HEK293 (cell line): ENCODE measurements around the gene PFKL.

ENCODE experiments used
- CTCF ChIA-PET: fragments of 350-600 bp; formaldehyde crosslinking; extraction: SDS; loops from one replicate; lab custom pipeline; 2021; ENCODE audit warnings: antibody characterized with exemption; lab: Yijun Ruan, JAX
- POLR2A ChIA-PET: fragments of 300-600 bp; formaldehyde crosslinking; extraction: SDS; loops from one replicate; lab custom pipeline; 2020; ENCODE audit warnings: antibody characterized with exemption, inconsistent platforms; lab: Yijun Ruan, JAX
- H3K27ac ChIP-seq: fragments of 200-500 bp; sonication (Bioruptor generic); 2 replicates; pipeline ENCODE4 v1.5.1; 2014; ENCODE audit warnings: low read depth, low read length, control low read depth, inconsistent platforms; ENCODE audit errors: extremely low read depth
- H3K36me3 ChIP-seq, 2 experiments: fragments of 200-500 bp in 1 of 2; sonication (Bioruptor generic) in 1 of 2; 1 replicate in 1 of 2; 2 replicates in 1 of 2; pipeline ENCODE4 v1.5.1; 2014 to 2017; ENCODE audit warnings: inconsistent platforms in 2 of 2, low read length in 2 of 2; ENCODE audit not compliant: control insufficient read depth in 2 of 2, insufficient read depth in 1 of 2
- H3K4me1 ChIP-seq: fragments of 200-500 bp; sonication (Bioruptor generic); 2 replicates; pipeline ENCODE4 v1.5.1; 2014; ENCODE audit warnings: mild to moderate bottlenecking, low read length, inconsistent platforms; ENCODE audit not compliant: control insufficient read depth, insufficient read depth
- H3K4me3 ChIP-seq: 2 replicates; pipeline ENCODE4 v1.5.1; 2011; ENCODE audit warnings: low read depth, mild to moderate bottlenecking, control low read depth, low read length, moderate library complexity
- H3K9me3 ChIP-seq: fragments of 200-500 bp; sonication (Bioruptor generic); 2 replicates; pipeline ENCODE4 v1.5.1; 2014; ENCODE audit warnings: low read depth, low read length, inconsistent platforms; ENCODE audit not compliant: control insufficient read depth, insufficient read depth
- CTCF ChIP-seq: fragments of 450-650 bp; formaldehyde crosslinking; IDR thresholded peaks from 2 replicates; pipeline ENCODE4 v1.5.1; 2016; ENCODE audit warnings: missing biosample characterization, missing genetic modification characterization
- ELK4 ChIP-seq: IDR thresholded peaks from 2 replicates; pipeline ENCODE4 v1.6.1; 2011; ENCODE audit warnings: mild to moderate bottlenecking, low read depth, low read length, borderline replicate concordance
- KLF1 ChIP-seq: fragments of 450-650 bp; formaldehyde crosslinking; IDR thresholded peaks from 2 replicates; pipeline ENCODE4 v1.5.1; 2016; ENCODE audit warnings: missing biosample characterization, missing genetic modification characterization
- KLF10 ChIP-seq: fragments of 450-650 bp; IDR thresholded peaks from 2 replicates; pipeline ENCODE4 v1.5.1; 2018; ENCODE audit warnings: missing biosample characterization, mild to moderate bottlenecking, missing genetic modification characterization
- MYNN ChIP-seq: fragments of 450-650 bp; formaldehyde crosslinking; IDR thresholded peaks from 2 replicates; pipeline ENCODE4 v1.5.1; 2016; ENCODE audit warnings: missing biosample characterization, missing genetic modification characterization, borderline replicate concordance
- OSR2 ChIP-seq: fragments of 450-650 bp; formaldehyde crosslinking; IDR thresholded peaks from 2 replicates; pipeline ENCODE4 v1.5.1; 2016; ENCODE audit warnings: missing biosample characterization, missing genetic modification characterization
- OVOL3 ChIP-seq: fragments of 450-650 bp; formaldehyde crosslinking; IDR thresholded peaks from 2 replicates; pipeline ENCODE4 v1.5.1; 2016; ENCODE audit warnings: missing biosample characterization, missing genetic modification characterization
- SCRT2 ChIP-seq: fragments of 450-650 bp; formaldehyde crosslinking; IDR thresholded peaks from 2 replicates; pipeline ENCODE4 v1.5.1; 2016; ENCODE audit warnings: missing biosample characterization, missing genetic modification characterization
- SP3 ChIP-seq: fragments of 450-650 bp; formaldehyde crosslinking; IDR thresholded peaks from 2 replicates; pipeline ENCODE4 v1.5.1; 2016; ENCODE audit warnings: missing biosample characterization, missing genetic modification characterization
- YY1 ChIP-seq: fragments of 450-650 bp; formaldehyde crosslinking; IDR thresholded peaks from 2 replicates; pipeline ENCODE4 v1.5.1; 2018; ENCODE audit warnings: missing biosample characterization, missing genetic modification characterization
- ZIC2 ChIP-seq: fragments of 450-650 bp; formaldehyde crosslinking; IDR thresholded peaks from 2 replicates; pipeline ENCODE4 v1.5.1; 2016; ENCODE audit warnings: missing biosample characterization, missing genetic modification characterization
- ZNF138 ChIP-seq: fragments of 450-650 bp; formaldehyde crosslinking; IDR thresholded peaks from 2 replicates; pipeline ENCODE4 v1.5.1; 2016; ENCODE audit warnings: missing biosample characterization, missing genetic modification characterization, borderline replicate concordance
- ZNF140 ChIP-seq: fragments of 450-650 bp; formaldehyde crosslinking; IDR thresholded peaks from 2 replicates; pipeline ENCODE4 v1.5.1; 2016; ENCODE audit warnings: missing biosample characterization, missing genetic modification characterization
- ZNF202 ChIP-seq: fragments of 450-650 bp; formaldehyde crosslinking; IDR thresholded peaks from 2 replicates; pipeline ENCODE4 v1.5.1; 2016; ENCODE audit warnings: missing biosample characterization, missing genetic modification characterization, borderline replicate concordance
- ZNF354C ChIP-seq: fragments of 450-650 bp; formaldehyde crosslinking; IDR thresholded peaks from 2 replicates; pipeline ENCODE4 v1.5.1; 2016; ENCODE audit warnings: missing biosample characterization, missing genetic modification characterization, low read depth, borderline replicate concordance
- ZNF433 ChIP-seq: fragments of 450-650 bp; formaldehyde crosslinking; IDR thresholded peaks from 2 replicates; pipeline ENCODE4 v1.5.1; 2016; ENCODE audit warnings: missing biosample characterization, missing genetic modification characterization, low read depth
- ZNF449 ChIP-seq: fragments of 450-650 bp; formaldehyde crosslinking; IDR thresholded peaks from 2 replicates; pipeline ENCODE4 v1.5.1; 2017; ENCODE audit warnings: missing biosample characterization, mild to moderate bottlenecking, missing genetic modification characterization, moderate library complexity
- ZNF561 ChIP-seq: fragments of 450-650 bp; IDR thresholded peaks from 2 replicates; pipeline ENCODE4 v1.5.1; 2018; ENCODE audit warnings: missing biosample characterization, missing genetic modification characterization, borderline replicate concordance
- ZNF843 ChIP-seq: fragments of 450-650 bp; formaldehyde crosslinking; IDR thresholded peaks from 2 replicates; pipeline ENCODE4 v1.5.1; 2016; ENCODE audit warnings: missing biosample characterization, missing genetic modification characterization
- TF ChIP-seq, protein P1 (sequence below): fragments of 450-650 bp; formaldehyde crosslinking; IDR thresholded peaks from 2 replicates; pipeline ENCODE4 v1.5.1; 2016; ENCODE audit warnings: missing biosample characterization, missing genetic modification characterization
- TF ChIP-seq, protein P2 (sequence below): fragments of 450-650 bp; formaldehyde crosslinking; IDR thresholded peaks from 2 replicates; pipeline ENCODE4 v1.5.1; 2017; ENCODE audit warnings: missing biosample characterization, missing genetic modification characterization

Gene PFKL

GRCh38 chr21:44335266-44336059 lies 35.6 kb downstream of the PFKL start (continued):
- TF ChIP-seq ZNF354C (tag by site-specific recombination): no peak
- TF ChIP-seq OSR2 (tag by site-specific recombination): no peak
- no peak for TF ChIP-seq ZNF138 (tag by site-specific recombination)

GRCh38 chr21:44337449-44337848 lies 37.6 kb downstream of the PFKL start:
- peaks cover 9% of the 10 kb centered on the region for H3K4me1 ChIP-seq
- CTCF ChIA-PET: interaction anchor here (0.7 to 1.7 kb wide), 4 partner anchors 8 to 39 kb away, joined by 3 to 11 read pairs (median 6); no protein-coding TSS in a partner anchor
- no peak for TF ChIP-seq YY1
- no peak for TF ChIP-seq SP3 (tag by site-specific recombination)
- TF ChIP-seq MYNN (tag by site-specific recombination): no peak
- no peak for TF ChIP-seq ZNF202
- TF ChIP-seq ZNF843: no peak
- TF ChIP-seq ZNF561 (tag by site-specific recombination): no peak
- no peak for TF ChIP-seq ZNF433 (tag by site-specific recombination)
- no peak for TF ChIP-seq ZNF140 (tag by site-specific recombination)
- TF ChIP-seq SCRT2 (tag by site-specific recombination): no peak
- no peak for TF ChIP-seq ZNF449
- TF ChIP-seq, all 188 proteins: peak for 0
- Histone ChIP-seq H3K27ac (no peak overlapping the region), H3K4me3 (no peak overlapping the region), H3K9me3 (no peaks in the 10 kb centered on the region), H3K36me3 (peaks cover 0 to 4% of the 10 kb centered on the region in 2 experiments; a peak in 1 of 3 replicates)
- POLR2A ChIA-PET: interaction anchor here (1.5 to 1.7 kb wide), 2 partner anchors 8 to 40 kb away, joined by 3 to 4 read pairs; no protein-coding TSS in a partner anchor

DNA sequence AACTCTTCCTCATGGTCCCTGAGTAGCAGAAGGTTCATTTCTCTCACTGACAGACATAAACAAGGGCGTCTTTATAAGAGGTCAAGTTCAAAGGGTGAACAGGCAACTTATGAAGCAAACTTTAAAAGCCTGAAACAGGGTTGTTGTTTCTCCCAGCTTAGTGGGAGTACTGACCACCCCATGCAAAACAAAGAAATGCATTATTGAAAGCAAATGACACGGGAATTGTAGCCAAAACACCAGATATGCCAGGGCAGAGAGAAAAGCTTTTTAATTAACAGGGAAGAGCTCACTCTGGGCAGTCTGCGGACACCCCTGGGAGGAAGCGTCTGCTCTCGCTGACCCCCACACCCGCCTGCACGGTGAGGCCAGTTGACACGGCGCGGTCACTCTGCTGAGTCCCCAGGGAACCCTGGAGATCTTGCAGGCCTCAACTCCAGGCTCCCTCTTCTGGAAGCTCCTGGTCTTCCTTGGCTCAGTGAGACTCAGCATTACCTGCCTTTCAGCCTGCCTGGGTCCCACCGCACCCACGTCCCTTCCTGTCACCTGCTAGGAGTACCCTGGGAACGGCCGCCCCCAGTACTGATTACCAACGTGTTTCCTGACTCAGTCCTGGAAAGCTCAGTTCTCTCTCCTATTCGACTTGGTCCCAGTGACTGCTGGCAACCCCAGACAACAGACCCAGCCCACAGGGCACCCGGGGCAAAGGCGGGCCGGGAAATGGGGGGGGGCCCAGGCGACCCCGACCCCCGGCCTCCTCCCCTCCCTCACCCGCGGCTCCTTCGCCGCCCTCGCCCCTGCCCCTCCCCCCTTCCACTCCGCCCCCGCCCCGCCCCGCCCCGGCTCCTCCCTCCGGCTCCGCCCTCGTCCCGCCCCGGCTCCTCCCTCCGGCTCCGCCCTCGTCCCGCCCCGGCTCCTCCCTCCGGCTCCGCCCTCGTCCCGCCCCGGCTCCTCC lies 38.4 kb downstream of the PFKL start:
- CTCF ChIA-PET: interaction anchor here (0.7 to 1.7 kb wide), 5 partner anchors 9 to 116 kb away, joined by 3 to 11 read pairs (median 4); no protein-coding TSS in a partner anchor
- peaks cover 9% of the 10 kb centered on the region for H3K4me1 ChIP-seq
- no peaks in the 10 kb centered on the region for H3K9me3 ChIP-seq
- H3K4me3 ChIP-seq: peak overlapping the region; percentile 28
- no peak overlapping the region for H3K27ac ChIP-seq
- H3K36me3 ChIP-seq: peaks cover 0 to 4% of the 10 kb centered on the region in 2 experiments; a peak in 1 of 3 replicates
- POLR2A ChIA-PET: interaction anchor here (0.6 to 2.2 kb wide), 8 partner anchors 9 to 535 kb away, joined by 3 to 11 read pairs (median 4); partner anchors contain the start of genes LRRC3, PFKL and PTTG1IP
- TF ChIP-seq KLF1 (tag by site-specific recombination) (peak; percentile 85), OVOL3 (tag by site-specific recombination) (no peak), CTCF (tag by site-specific recombination) (peak; percentile 86), ELK4 (no peak), KLF10 (peak; percentile 6; the same call in 1 of the 2 replicates), ZIC2 (tag by site-specific recombination) (peak; percentile 22; the same call in 1 of the 2 replicates)
- TF ChIP-seq, protein P1, sequence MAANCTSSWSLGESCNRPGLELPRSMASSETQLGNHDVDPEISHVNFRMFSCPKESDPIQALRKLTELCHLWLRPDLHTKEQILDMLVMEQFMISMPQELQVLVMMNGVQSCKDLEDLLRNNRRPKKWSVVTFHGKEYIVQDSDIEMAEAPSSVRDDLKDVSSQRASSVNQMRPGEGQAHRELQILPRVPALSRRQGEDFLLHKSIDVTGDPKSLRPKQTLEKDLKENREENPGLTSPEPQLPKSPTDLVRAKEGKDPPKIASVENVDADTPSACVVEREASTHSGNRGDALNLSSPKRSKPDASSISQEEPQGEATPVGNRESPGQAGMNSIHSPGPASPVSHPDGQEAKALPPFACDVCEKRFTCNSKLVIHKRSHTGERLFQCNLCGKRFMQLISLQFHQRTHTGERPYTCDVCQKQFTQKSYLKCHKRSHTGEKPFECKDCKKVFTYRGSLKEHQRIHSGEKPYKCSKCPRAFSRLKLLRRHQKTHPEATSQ: 0 out of 2 replicates have a peak, but pooled peaks have one; percentile 31
- TF ChIP-seq, protein P2, sequence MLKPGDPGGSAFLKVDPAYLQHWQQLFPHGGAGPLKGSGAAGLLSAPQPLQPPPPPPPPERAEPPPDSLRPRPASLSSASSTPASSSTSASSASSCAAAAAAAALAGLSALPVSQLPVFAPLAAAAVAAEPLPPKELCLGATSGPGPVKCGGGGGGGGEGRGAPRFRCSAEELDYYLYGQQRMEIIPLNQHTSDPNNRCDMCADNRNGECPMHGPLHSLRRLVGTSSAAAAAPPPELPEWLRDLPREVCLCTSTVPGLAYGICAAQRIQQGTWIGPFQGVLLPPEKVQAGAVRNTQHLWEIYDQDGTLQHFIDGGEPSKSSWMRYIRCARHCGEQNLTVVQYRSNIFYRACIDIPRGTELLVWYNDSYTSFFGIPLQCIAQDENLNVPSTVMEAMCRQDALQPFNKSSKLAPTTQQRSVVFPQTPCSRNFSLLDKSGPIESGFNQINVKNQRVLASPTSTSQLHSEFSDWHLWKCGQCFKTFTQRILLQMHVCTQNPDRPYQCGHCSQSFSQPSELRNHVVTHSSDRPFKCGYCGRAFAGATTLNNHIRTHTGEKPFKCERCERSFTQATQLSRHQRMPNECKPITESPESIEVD (tag by site-specific recombination): no peak
